Keratinocyte (primary cell): Measurements from ENCODE around the gene DES. TPM values are rescaled to one million over a fixed set of nuclear protein-coding genes. Genes with fewer than 3 reads are reported as not detected.

Source experiments
- DNase-seq: peaks from one replicate; pipeline ENCODE4 v3.0.0-alpha.2; 2011; ENCODE audit warnings: low read depth, missing footprints, low spot score
- FAIRE-seq: peaks from 2 replicates; lab custom pipeline; 2011; peaks lifted over from hg19 to GRCh38; lab: Jason Lieb, UNC
- H2AFZ ChIP-seq: 2 replicates; pipeline ENCODE4 v1.6.0; 2012; ENCODE audit warnings: low read length, control low read depth, inconsistent platforms; ENCODE audit not compliant: control insufficient read depth
- H3K27ac ChIP-seq: 2 replicates; pipeline ENCODE4 v1.5.1; 2011; ENCODE audit warnings: low read length; ENCODE audit not compliant: control insufficient read depth, insufficient read depth
- H3K27me3 ChIP-seq: 3 replicates; pipeline ENCODE4 v1.6.0; 2011; ENCODE audit warnings: low read length; ENCODE audit not compliant: control insufficient read depth, insufficient read depth; ENCODE audit errors: extremely low read depth
- H3K36me3 ChIP-seq, 2 experiments: 2 replicates in 1 of 2; 3 replicates in 1 of 2; pipeline ENCODE4 v1.5.1; 2011; ENCODE audit warnings: low read length in 2 of 2, mild to moderate bottlenecking in 1 of 2; ENCODE audit not compliant: control insufficient read depth in 2 of 2, insufficient read depth in 2 of 2; ENCODE audit errors: extremely low read depth in 1 of 2
- H3K4me1 ChIP-seq: 3 replicates; pipeline ENCODE4 v1.5.1; 2011; ENCODE audit warnings: low read length; ENCODE audit not compliant: control insufficient read depth, insufficient read depth; ENCODE audit errors: extremely low read depth
- H3K4me2 ChIP-seq: 3 replicates; pipeline ENCODE4 v1.6.0; 2011; ENCODE audit warnings: low read depth, low read length; ENCODE audit not compliant: control insufficient read depth, insufficient read depth; ENCODE audit errors: extremely low read depth
- H3K4me3 ChIP-seq, 3 experiments: fragments of 200-600 bp in 1 of 3; sonication (generic) in 1 of 3; 2 replicates in 2 of 3; 3 replicates in 1 of 3; pipeline ENCODE4 v1.5.1; 2011 to 2016; ENCODE audit warnings: low read length in 3 of 3, mild to moderate bottlenecking in 3 of 3, control low read depth in 2 of 3, inconsistent platforms in 1 of 3, low read depth in 1 of 3, mixed read lengths in 1 of 3, mixed run types in 1 of 3, moderate library complexity in 1 of 3; ENCODE audit not compliant: control insufficient read depth in 2 of 3, insufficient read depth in 2 of 3; ENCODE audit errors: extremely low read depth in 1 of 3
- H3K79me2 ChIP-seq: 2 replicates; pipeline ENCODE4 v1.6.0; 2012; ENCODE audit warnings: low read length; ENCODE audit not compliant: control insufficient read depth, insufficient read depth
- H3K9ac ChIP-seq: 3 replicates; pipeline ENCODE4 v1.6.0; 2011; ENCODE audit warnings: low read length; ENCODE audit not compliant: control insufficient read depth, insufficient read depth; ENCODE audit errors: extremely low read depth
- H3K9me1 ChIP-seq: 3 replicates; pipeline ENCODE4 v1.6.0; 2011; ENCODE audit warnings: low read length; ENCODE audit not compliant: control insufficient read depth, insufficient read depth; ENCODE audit errors: extremely low read depth
- H3K9me3 ChIP-seq: 2 replicates; pipeline ENCODE4 v1.5.1; 2012; ENCODE audit warnings: low read depth, low read length; ENCODE audit not compliant: control insufficient read depth
- H4K20me1 ChIP-seq: 3 replicates; pipeline ENCODE4 v1.6.0; 2011; ENCODE audit warnings: low read length; ENCODE audit not compliant: control insufficient read depth, insufficient read depth; ENCODE audit errors: extremely low read depth
- CTCF ChIP-seq, 3 experiments: IDR thresholded peaks in 1 of 3; conservative IDR thresholded peaks in 1 of 3; optimal IDR thresholded peaks in 1 of 3; 2 replicates in 2 of 3; 3 replicates in 1 of 3; pipeline versions ENCODE3 to v1.5.1; 2011; ENCODE audit warnings: low read length in 3 of 3, mild to moderate bottlenecking in 3 of 3, moderate library complexity in 2 of 3, control low read depth in 1 of 3, inconsistent platforms in 1 of 3; ENCODE audit not compliant: insufficient read depth in 2 of 3; ENCODE audit errors: extremely low read depth in 1 of 3
- EZH2 ChIP-seq: IDR thresholded peaks from one replicate; pipeline ENCODE4 v1.6.1; 2012; ENCODE audit warnings: inconsistent platforms, mild to moderate bottlenecking, low read length, moderate library complexity
- dilution Hi-C: fragments of 300-500 bp; cut with MboI; formaldehyde crosslinking; loops from one replicate; pipeline ENCODE4 v1.7.0; 2020; ENCODE audit warnings: low sequenced_read_pairs; ENCODE audit not compliant: extremely low pct_ligation_motif_present
- polyA plus RNA-seq, 5 experiments: library from polyadenylated mRNA; depleted of rRNA in 3 of 5; stranded (reverse) in 3 of 5; stranded (forward) in 1 of 5; unstranded in 1 of 5; fragments of >200 nt; gene quantifications; 1 replicate in 1 of 5; 2 replicates in 3 of 5; 3 replicates in 1 of 5; pipeline versions ENCODE4 v1.2.1 to v1.2.3, GENCODE V29; 2011 to 2012; ENCODE audit warnings: missing spikeins in 2 of 5, low read depth in 1 of 5, low replicate concordance in 1 of 5

DES gene
- polyA plus RNA-seq, 1 donor (not counting 4 experiments of a cell fraction or from before 2014, with no cell fraction given): not detected

GRCh38 chr2:219465659-219466561 is 47.7 kb downstream of the DES start:
- dilution Hi-C loops: no loop called here
- H3K36me3 ChIP-seq: peaks cover 8 to 19% of the 10 kb centered on the region in 2 experiments
- no peak overlapping the region for H2AFZ ChIP-seq
- H3K4me2 ChIP-seq: no peak overlapping the region
- peaks cover 5% of the 10 kb centered on the region for H3K9me1 ChIP-seq
- H3K79me2 ChIP-seq: no peaks in the 10 kb centered on the region
- H3K27ac ChIP-seq: no peak overlapping the region
- no peak overlapping the region for H3K4me3 ChIP-seq
- peaks cover 21% of the 10 kb centered on the region for H3K4me1 ChIP-seq
- H3K9me3 ChIP-seq: no peaks in the 10 kb centered on the region
- no peak for FAIRE-seq
- no peak overlapping the region for H3K9ac ChIP-seq
- H3K27me3 ChIP-seq: no peaks in the 10 kb centered on the region
- DNase-seq: no peak
- TF ChIP-seq CTCF (optimal IDR thresholded peaks at IDR 0.05 in 1 of 3, IDR thresholded peaks at IDR 0.05 in 1 of 3, conservative IDR thresholded peaks at IDR 0.05 in 1 of 3; ENCODE audit: extremely low read depth in 1 of 3, insufficient read depth in 2 of 3, low read length in 3 of 3) (no peak), EZH2 (no peak)
- H4K20me1 ChIP-seq: no peaks in the 10 kb centered on the region

GRCh38 chr2:219466816-219467735 is 48.9 kb downstream of the DES start:
- no peak for DNase-seq
- no peak overlapping the region for H2AFZ ChIP-seq
- no peaks in the 10 kb centered on the region for H4K20me1 ChIP-seq
- peaks cover 8 to 21% of the 10 kb centered on the region in 2 experiments for H3K36me3 ChIP-seq
- no peaks in the 10 kb centered on the region for H3K79me2 ChIP-seq
- no peak overlapping the region for H3K27ac ChIP-seq
- no peaks in the 10 kb centered on the region for H3K27me3 ChIP-seq
- H3K4me3 ChIP-seq: no peak overlapping the region
- H3K9me1 ChIP-seq: no peaks in the 10 kb centered on the region
- no peak overlapping the region for H3K9ac ChIP-seq
- no peak overlapping the region for H3K4me2 ChIP-seq
- no peak for TF ChIP-seq EZH2
- TF ChIP-seq CTCF (optimal IDR thresholded peaks at IDR 0.05 in 1 of 3, IDR thresholded peaks at IDR 0.05 in 1 of 3, conservative IDR thresholded peaks at IDR 0.05 in 1 of 3; ENCODE audit: extremely low read depth in 1 of 3, insufficient read depth in 2 of 3, low read length in 3 of 3): no peak
- H3K4me1 ChIP-seq: peaks cover 13% of the 10 kb centered on the region
- no peak for FAIRE-seq
- dilution Hi-C loops: no loop called here
- H3K9me3 ChIP-seq: no peaks in the 10 kb centered on the region
